Type B pancreatic cell (in vitro differentiated cells): ENCODE data around the gene TBKBP1. TPM values are rescaled to one million over a fixed set of nuclear protein-coding genes. Genes with fewer than 3 reads are reported as not detected.

ENCODE experiments used
- DNase-seq: peaks from one replicate; pipeline ENCODE4 v3.0.0; 2021; ENCODE audit warnings: mixed read lengths; ENCODE audit not compliant: unreplicated experiment; ENCODE audit errors: extremely low spot score
- H3K27ac Mint-ChIP-seq: 2 replicates; pipeline ENCODE4 v1.8.0; 2021; ENCODE audit warnings: mild to moderate bottlenecking, mixed read lengths
- H3K27me3 Mint-ChIP-seq: 2 replicates; pipeline ENCODE4 v1.8.0; 2021; ENCODE audit warnings: mixed read lengths
- H3K36me3 Mint-ChIP-seq: 2 replicates; pipeline ENCODE4 v1.8.0; 2021; ENCODE audit warnings: mixed read lengths
- H3K4me1 Mint-ChIP-seq: one replicate; pipeline ENCODE4 v1.8.0; 2021; ENCODE audit warnings: mixed read lengths; ENCODE audit not compliant: unreplicated experiment
- H3K4me3 Mint-ChIP-seq: 2 replicates; pipeline ENCODE4 v1.8.0; 2021; ENCODE audit warnings: mild to moderate bottlenecking, mixed read lengths
- H3K9me3 Mint-ChIP-seq: 2 replicates; pipeline ENCODE4 v1.8.0; 2021; ENCODE audit warnings: mixed read lengths
- total RNA-seq: library from RNA; stranded (reverse); gene quantifications from 2 replicates; pipeline ENCODE4 v1.2.1, GENCODE V29; 2021; ENCODE audit warnings: low replicate concordance
- TF ChIP-seq, protein P1 (sequence below): fragments of 200-600 bp; sonication (generic); conservative IDR thresholded peaks from 2 replicates; pipeline ENCODE4 v1.5.0; 2021; ENCODE audit warnings: antibody characterized with exemption, mild to moderate bottlenecking

Gene TBKBP1
- total RNA-seq, 1 donor from 2014 or later = 19.7 TPM

DNA sequence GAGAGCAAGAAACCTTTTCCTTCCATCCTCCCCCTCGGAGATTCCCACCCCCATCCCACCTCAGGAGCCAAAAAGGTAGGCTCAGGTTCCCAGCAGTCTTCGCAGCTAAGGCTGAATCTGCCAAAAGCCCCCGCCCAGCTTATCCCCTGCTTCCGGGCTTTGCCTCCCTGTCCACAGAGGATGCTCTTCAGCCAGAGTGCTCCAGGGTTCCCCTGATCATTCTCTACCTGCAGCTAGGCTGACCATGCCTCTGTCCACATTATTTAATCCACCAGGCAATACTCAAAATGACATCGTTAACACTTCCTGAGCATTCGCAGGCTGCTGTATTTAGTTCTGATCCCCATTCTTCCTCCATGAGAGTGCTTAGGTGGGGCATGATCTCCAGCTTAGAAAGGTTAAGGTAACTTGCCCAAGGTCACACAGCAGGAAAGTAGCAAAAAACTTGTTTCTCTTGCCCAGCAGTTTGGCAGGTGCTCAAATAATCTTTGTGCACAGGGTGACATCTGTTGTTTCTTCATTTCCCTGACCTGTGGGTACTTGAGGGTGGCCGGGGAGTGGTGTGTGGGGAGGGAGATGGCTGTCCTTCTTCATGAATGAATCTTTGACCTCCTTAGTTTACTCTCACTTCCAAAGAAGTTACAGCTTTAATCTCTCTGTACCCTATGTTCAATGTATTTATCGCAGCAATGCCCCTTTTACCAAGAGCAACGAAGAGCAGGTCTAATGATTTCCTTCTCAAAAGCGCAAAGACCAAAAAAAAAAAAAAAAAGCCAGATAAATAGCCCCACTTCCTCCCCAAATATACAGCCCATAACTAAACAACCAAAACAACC, 848 bp upstream of the TBKBP1 start:
- peaks cover 21% of the 10 kb centered on the region for H3K4me1 Mint-ChIP-seq
- no peaks in the 10 kb centered on the region for H3K27me3 Mint-ChIP-seq
- no peaks in the 10 kb centered on the region for H3K36me3 Mint-ChIP-seq
- peak overlapping the region; percentile 73 for H3K27ac Mint-ChIP-seq
- DNase-seq = no peak
- H3K9me3 Mint-ChIP-seq = no peaks in the 10 kb centered on the region
- H3K4me3 Mint-ChIP-seq = peak overlapping the region; percentile 92
- TF ChIP-seq, protein P1, sequence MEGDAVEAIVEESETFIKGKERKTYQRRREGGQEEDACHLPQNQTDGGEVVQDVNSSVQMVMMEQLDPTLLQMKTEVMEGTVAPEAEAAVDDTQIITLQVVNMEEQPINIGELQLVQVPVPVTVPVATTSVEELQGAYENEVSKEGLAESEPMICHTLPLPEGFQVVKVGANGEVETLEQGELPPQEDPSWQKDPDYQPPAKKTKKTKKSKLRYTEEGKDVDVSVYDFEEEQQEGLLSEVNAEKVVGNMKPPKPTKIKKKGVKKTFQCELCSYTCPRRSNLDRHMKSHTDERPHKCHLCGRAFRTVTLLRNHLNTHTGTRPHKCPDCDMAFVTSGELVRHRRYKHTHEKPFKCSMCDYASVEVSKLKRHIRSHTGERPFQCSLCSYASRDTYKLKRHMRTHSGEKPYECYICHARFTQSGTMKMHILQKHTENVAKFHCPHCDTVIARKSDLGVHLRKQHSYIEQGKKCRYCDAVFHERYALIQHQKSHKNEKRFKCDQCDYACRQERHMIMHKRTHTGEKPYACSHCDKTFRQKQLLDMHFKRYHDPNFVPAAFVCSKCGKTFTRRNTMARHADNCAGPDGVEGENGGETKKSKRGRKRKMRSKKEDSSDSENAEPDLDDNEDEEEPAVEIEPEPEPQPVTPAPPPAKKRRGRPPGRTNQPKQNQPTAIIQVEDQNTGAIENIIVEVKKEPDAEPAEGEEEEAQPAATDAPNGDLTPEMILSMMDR = no peak

DNA sequence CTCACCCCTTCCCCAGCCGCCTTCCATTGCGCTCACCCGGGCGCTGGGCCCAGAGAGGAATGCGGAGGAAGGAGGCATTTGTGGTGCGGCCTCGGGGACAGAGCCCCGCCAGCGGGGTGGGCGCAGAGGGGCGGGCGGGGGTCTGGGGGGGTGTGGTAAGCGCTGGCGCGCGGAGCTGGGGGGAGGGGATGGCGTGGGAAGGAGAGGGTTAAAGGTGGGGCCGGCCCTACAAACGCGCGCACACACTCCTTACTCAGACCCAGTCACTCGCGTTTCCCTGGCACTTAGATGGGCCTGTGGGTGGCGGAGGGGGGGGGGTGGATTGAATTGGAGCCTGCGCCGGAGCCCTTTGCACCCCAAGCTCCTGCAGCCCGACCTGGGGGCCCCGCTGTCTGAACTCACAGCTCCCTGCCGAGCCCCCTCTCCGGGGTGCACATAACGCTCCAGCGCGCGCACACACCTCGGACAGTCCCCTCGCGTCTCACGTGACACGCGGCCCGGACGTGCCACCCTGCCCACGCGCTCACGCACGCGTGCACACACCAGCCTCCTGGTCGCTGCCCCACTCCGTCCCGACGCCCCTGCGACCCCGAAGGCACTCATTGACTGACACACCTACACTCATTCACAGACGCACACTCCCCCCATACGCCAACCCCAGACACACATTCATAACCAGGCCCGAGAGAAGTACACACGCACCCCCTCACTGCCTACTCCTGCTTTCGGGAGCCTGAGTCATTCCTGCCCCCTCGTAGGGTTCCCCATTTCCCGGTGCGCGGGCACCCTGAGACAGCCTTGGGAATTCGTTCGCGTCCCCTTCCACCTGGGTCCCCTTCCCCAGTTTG, 844 bp downstream of the TBKBP1 start:
- H3K9me3 Mint-ChIP-seq = no peaks in the 10 kb centered on the region
- peak overlapping the region; percentile 85 for H3K27ac Mint-ChIP-seq
- TF ChIP-seq, protein P1 = no peak
- peaks cover 21% of the 10 kb centered on the region for H3K4me1 Mint-ChIP-seq
- H3K36me3 Mint-ChIP-seq = no peaks in the 10 kb centered on the region
- no peak for DNase-seq
- H3K27me3 Mint-ChIP-seq = no peaks in the 10 kb centered on the region
- peak overlapping the region; percentile 93 for H3K4me3 Mint-ChIP-seq

DNA sequence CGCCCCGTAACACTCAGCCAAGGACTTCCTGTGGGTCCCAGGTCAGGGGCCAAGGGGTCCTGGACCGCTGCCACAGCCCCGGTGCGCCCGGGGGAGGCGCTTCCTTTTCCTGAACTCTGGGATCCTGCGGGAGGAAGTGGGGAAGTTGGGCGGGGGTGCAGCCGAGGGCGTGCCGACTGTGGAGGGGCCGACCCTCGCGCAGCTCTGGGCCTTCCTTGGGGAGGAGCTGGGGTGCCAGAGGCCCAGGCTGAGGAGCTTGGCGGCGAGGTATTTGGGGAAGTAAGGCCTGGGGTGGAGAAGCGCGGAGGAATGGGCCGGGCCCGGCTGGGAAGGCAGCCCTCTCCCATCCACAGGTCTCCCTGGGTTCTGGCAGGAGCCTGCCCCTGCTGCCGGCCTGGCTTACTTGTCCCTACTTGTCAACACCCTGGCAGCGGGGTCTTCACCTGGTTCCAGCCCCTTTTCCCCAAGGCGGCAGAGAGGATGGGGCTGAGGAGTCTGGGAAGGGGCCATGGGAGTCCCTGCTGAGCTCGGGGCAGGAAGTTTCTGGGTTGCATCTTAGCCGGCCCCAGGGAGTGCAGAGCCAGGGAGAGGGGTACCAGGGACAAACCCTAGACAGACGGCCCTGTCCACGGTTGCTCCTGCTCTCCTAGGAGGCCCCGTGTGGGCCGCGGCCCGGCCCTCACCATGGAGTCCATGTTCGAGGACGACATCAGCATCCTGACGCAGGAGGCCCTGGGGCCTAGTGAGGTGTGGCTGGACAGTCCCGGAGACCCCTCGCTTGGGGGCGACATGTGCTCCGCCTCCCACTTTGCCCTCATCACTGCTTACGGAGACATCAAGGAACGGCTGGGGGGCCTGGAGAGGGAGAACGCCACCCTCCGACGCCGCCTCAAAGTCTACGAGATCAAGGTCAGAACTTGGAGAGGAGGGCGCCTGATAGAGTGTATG, 1.7 kb downstream of the TBKBP1 start:
- no peaks in the 10 kb centered on the region for H3K9me3 Mint-ChIP-seq
- H3K36me3 Mint-ChIP-seq = no peaks in the 10 kb centered on the region
- peaks cover 21% of the 10 kb centered on the region for H3K4me1 Mint-ChIP-seq
- TF ChIP-seq, protein P1 = no peak
- peak overlapping the region; percentile 85 for H3K27ac Mint-ChIP-seq
- DNase-seq = no peak
- no peaks in the 10 kb centered on the region for H3K27me3 Mint-ChIP-seq
- peak overlapping the region; percentile 93 for H3K4me3 Mint-ChIP-seq

DNA sequence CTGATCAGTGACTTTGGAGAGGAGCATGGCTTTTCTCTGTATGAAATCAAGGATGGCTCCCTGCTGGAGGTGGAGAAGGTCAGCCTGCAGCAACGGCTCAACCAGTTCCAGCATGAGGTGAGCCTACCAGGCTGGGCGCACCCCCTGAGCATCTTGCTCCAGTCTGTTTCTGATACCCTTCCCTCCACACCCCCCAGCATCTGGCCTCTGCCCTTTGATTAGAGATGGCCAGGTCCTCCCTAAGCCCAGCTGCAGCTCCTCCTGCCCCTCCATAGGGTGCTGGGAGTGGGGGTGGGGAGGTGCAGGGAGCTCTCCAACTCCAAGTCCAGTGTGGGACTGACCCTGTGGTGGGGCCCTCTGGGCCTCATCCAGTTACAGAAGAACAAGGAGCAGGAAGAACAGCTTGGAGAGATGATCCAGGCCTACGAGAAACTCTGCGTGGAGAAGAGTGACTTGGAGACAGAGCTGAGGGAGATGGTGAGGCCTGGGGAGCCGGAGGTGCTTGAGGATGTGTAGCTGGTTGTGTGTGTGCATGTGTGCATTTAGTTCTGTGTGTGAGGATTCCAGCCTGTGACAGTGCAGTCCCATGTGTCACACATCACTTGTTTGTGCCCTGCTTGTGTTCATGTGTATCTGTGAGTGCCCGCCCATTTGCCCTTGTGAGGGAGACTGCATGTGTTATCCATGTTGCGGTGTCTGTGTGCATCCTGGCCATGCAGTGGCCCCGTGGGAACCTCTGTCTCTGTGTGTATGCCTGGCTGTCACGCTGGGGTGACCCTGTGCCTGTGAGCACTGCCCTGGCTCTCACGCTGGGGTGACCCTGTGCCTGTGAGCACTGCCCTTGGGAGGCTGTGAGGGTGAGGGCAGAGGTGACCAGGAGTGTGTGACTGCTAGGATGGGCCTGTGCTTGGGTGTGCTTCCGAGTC, 3.0 kb downstream of the TBKBP1 start:
- peak overlapping the region; percentile 60 for H3K4me3 Mint-ChIP-seq
- H3K27ac Mint-ChIP-seq = peak overlapping the region; percentile 29
- H3K36me3 Mint-ChIP-seq = no peaks in the 10 kb centered on the region
- H3K27me3 Mint-ChIP-seq = no peaks in the 10 kb centered on the region
- TF ChIP-seq, protein P1 = no peak
- DNase-seq = no peak
- H3K9me3 Mint-ChIP-seq = no peaks in the 10 kb centered on the region
- peaks cover 17% of the 10 kb centered on the region for H3K4me1 Mint-ChIP-seq
